ENCODE data around the gene WFDC11.
"Not testable (repeated sequence)": the region's sequence is repeated elsewhere in the genome, so short reads cannot be mapped to it uniquely, and the experiment has no call there.

WFDC11 gene

GRCh38 chr20:45670139-45670538, at the start of gene WFDC11:
TSS of gene WFDC11 (minus strand) at chr20:45670239. CDS start at chr20:45650600, 19,639 bp downstream.
- TF ChIP-seq, protein P1, sequence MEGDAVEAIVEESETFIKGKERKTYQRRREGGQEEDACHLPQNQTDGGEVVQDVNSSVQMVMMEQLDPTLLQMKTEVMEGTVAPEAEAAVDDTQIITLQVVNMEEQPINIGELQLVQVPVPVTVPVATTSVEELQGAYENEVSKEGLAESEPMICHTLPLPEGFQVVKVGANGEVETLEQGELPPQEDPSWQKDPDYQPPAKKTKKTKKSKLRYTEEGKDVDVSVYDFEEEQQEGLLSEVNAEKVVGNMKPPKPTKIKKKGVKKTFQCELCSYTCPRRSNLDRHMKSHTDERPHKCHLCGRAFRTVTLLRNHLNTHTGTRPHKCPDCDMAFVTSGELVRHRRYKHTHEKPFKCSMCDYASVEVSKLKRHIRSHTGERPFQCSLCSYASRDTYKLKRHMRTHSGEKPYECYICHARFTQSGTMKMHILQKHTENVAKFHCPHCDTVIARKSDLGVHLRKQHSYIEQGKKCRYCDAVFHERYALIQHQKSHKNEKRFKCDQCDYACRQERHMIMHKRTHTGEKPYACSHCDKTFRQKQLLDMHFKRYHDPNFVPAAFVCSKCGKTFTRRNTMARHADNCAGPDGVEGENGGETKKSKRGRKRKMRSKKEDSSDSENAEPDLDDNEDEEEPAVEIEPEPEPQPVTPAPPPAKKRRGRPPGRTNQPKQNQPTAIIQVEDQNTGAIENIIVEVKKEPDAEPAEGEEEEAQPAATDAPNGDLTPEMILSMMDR (conservative IDR thresholded peaks at IDR 0.05; ENCODE audit: low read length) = no peak
- no peak within 1 kb of the TSS for H3K4me3 ChIP-seq (ENCODE audit: low read length)
- DNase-seq (ENCODE audit: low read depth) = no peak

DNA sequence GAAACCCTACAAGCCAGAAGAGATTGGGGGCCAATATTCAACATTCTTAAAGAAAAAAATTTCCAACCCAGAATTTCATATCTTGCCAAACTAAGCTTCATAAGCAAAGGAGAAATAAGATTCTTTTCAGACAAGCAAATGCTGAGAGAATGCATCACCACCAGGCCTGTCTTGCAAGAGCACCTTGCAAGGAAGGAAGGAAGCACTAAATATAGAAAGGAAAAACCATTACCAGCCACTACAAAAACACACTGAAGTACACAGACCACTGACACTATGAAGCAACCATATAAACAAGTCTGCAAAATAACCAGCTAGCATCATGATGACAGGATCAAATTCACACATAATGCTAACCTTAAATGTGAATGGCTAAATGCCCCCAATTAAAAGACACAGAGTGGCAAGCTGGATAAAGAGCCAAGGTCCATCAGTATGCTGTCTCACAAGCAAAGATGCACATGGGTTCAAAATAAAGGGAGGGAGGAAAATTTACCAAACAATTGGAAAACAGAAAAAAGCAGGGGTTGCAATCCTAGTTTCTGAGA, 46.2 kb upstream of the WFDC11 start:
- H3K4me3 ChIP-seq (ENCODE audit: low read length); DNase-seq (ENCODE audit: low read depth): not testable (repeated sequence)

GRCh38 chr20:45704969-45705637, 35.1 kb upstream of the WFDC11 start, which contains the start of gene WFDC10B:
TSS of gene WFDC10B (minus strand) at chr20:45705019. CDS start at chr20:45685992, 19,027 bp downstream.
- DNase-seq (ENCODE audit: low read depth) = no peak
- TF ChIP-seq, protein P1 (conservative IDR thresholded peaks at IDR 0.05; ENCODE audit: low read length) = no peak
- no peak within 1 kb of the TSS for H3K4me3 ChIP-seq (ENCODE audit: low read length)

DNA sequence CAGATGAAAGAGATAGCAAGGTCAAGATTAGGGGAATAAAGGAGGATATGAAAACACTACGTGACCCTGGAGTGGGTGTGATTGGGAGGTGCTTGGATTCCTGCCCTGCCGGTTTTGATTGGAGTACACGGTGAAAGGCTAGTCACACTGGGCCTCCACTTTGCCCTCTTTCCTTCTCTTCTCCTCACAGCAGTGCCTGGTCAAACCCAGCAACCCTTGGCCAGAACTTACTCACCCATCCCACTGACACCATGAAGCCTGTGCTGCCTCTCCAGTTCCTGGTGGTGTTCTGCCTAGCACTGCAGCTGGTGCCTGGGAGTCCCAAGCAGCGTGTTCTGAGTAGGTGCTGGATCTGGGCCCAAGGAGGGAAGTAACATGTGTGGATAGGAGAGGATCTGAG, 31.8 kb upstream of the WFDC11 start, which contains the start of gene WFDC13:
Gene WFDC13, plus strand, starts transcription at position 166 of the 400 bp plus-strand sequence. Its CDS starts 86 bp downstream, at position 252.
- H3K4me3 ChIP-seq (ENCODE audit: low read length) = no peak within 1 kb of the TSS
- no peak for DNase-seq (ENCODE audit: low read depth)
- TF ChIP-seq, protein P1 (conservative IDR thresholded peaks at IDR 0.05; ENCODE audit: low read length) = no peak

DNA sequence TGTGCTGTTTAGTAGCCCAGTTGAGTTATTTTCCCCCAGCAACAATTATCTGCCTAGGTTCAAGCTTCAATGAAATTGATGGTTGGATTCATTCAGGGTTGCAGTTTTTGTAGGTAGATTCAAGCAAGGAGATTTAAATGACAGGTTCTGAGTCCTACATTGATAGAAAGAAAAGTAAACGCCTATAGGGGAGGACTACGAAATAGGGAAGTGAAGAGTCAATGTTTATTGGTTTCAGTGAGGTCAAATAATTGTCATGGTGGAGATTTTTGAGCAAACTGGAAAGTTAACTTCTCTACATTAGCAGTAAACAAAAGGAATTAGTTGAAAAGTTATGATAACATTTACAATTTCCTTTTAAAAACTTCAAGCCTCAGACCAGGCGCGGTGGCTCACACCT, 31.1 kb upstream of the WFDC11 start:
- no peak for DNase-seq (ENCODE audit: low read depth)
- TF ChIP-seq, protein P1 (conservative IDR thresholded peaks at IDR 0.05; ENCODE audit: low read length) = no peak
- no peak overlapping the region for H3K4me3 ChIP-seq (ENCODE audit: low read length)

GRCh38 chr20:45695496-45695895, 25.5 kb upstream of the WFDC11 start:
- no peak for DNase-seq (ENCODE audit: low read depth)

DNA sequence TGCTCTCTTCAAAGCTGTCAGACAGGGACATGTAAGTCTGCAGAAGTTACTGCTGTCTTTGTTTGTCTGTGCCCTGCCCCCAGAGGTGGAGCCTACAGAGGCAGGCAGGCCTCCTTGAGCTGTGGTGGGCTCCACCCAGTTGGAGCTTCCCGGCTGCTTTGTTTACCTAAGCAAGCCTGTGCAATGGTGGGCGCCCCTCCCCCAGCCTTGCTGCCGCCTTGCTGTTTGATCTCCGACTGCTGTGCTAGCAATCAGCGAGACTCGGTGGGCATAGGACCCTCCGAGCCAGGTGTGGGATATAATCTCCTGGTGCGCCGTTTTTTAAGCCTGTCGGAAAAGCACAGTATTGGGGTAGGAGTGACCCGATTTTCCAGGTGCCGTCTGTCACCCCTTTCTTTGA, 23.3 kb upstream of the WFDC11 start:
- DNase-seq (ENCODE audit: low read depth); H3K4me3 ChIP-seq (ENCODE audit: low read length): not testable (repeated sequence)

More at GRCh38 chr20:45695496-45695895, 25.5 kb upstream of the WFDC11 start:
- TF ChIP-seq, protein P1 (conservative IDR thresholded peaks at IDR 0.05; ENCODE audit: low read length) = no peak
- no peak overlapping the region for H3K4me3 ChIP-seq (ENCODE audit: low read length)

- H3K4me3 ChIP-seq (ENCODE audit: low read length) = no peak overlapping the region
- no peak for DNase-seq (ENCODE audit: low read depth)
- TF ChIP-seq, protein P1 (conservative IDR thresholded peaks at IDR 0.05; ENCODE audit: low read length) = peak; percentile 12; the same call in 1 of the 2 replicates
These were observed 15.9 kb upstream of the WFDC11 start for GRCh38 chr20:45685896-45686295.

Measured in AG10803 (cell line).